HG03558 (cell line): ENCODE measurements around the gene ANKRD35.
"Not testable (repeated sequence)": the region's sequence is repeated elsewhere in the genome, so short reads cannot be mapped to it uniquely, and the experiment has no call there.

ENCODE experiments used
- ATAC-seq: cut with Tn5 transposase; IDR thresholded peaks from one replicate; pipeline ENCODE4 v1.9.1; 2021; ENCODE audit warnings: moderate number of reproducible peaks; ENCODE audit not compliant: unreplicated experiment; ENCODE audit errors: extremely low read depth

The ANKRD35 gene

GRCh38 chr1:145859491-145860023 is 26.1 kb downstream of the ANKRD35 start:
- peak; percentile 29 for ATAC-seq

- peak; percentile 76 for ATAC-seq
Measured at GRCh38 chr1:145858901-145859490, 26.7 kb downstream of the ANKRD35 start, which contains the start of gene PIAS3. Gene PIAS3 (minus strand): TSS chr1:145859081. CDS start chr1:145858990, 91 bp downstream.

GRCh38 chr1:145858238-145858900 is 27.3 kb downstream of the ANKRD35 start:
- no peak for ATAC-seq

GRCh38 chr1:145857170-145857569 is 28.5 kb downstream of the ANKRD35 start:
- no peak for ATAC-seq

GRCh38 chr1:145855426-145855948 is 30.2 kb downstream of the ANKRD35 start:
- no peak for ATAC-seq

GRCh38 chr1:145849356-145850160 is 36.1 kb downstream of the ANKRD35 start:
- no peak for ATAC-seq

- ATAC-seq = no peak
Measured at GRCh38 chr1:145847827-145848226, 37.8 kb downstream of the ANKRD35 start.

GRCh38 chr1:145846201-145846612 is 39.5 kb downstream of the ANKRD35 start:
- ATAC-seq = no peak

GRCh38 chr1:145845514-145846161 is 40.0 kb downstream of the ANKRD35 start, which contains the start of gene NUDT17:
Gene NUDT17 (plus strand): TSS chr1:145845630. CDS start chr1:145845641, 11 bp downstream.
- ATAC-seq = peak; percentile 23

GRCh38 chr1:145845144-145845513 is 40.5 kb downstream of the ANKRD35 start:
- peak; percentile 45 for ATAC-seq

GRCh38 chr1:145843031-145843430 is 42.6 kb downstream of the ANKRD35 start:
- no peak for ATAC-seq

GRCh38 chr1:145837656-145838055 is 48.0 kb downstream of the ANKRD35 start:
- no peak for ATAC-seq

GRCh38 chr1:145830810-145831209 is 54.9 kb downstream of the ANKRD35 start:
- not testable (repeated sequence) for ATAC-seq

GRCh38 chr1:145828367-145829026 is 57.2 kb downstream of the ANKRD35 start:
- no peak for ATAC-seq

GRCh38 chr1:145827966-145828365 is 57.7 kb downstream of the ANKRD35 start:
- no peak for ATAC-seq

GRCh38 chr1:145826030-145826429 is 59.6 kb downstream of the ANKRD35 start:
- ATAC-seq = no peak

- ATAC-seq = no peak
Measured at GRCh38 chr1:145824499-145824842, 61.2 kb downstream of the ANKRD35 start.

GRCh38 chr1:145823565-145824498 is 61.8 kb downstream of the ANKRD35 start, which contains the start of the genes POLR3C and RNF115:
Gene POLR3C (plus strand): TSS chr1:145824200. CDS start chr1:145825777, 1,577 bp downstream.
Gene RNF115 (minus strand): TSS chr1:145824095. CDS start chr1:145823873, 222 bp downstream.
- peak; percentile 61 for ATAC-seq
